HG03159 (cell line): ENCODE measurements around the gene UCN2.
"Not testable (repeated sequence)": the region's sequence is repeated elsewhere in the genome, so short reads cannot be mapped to it uniquely, and the experiment has no call there.

Experiments
- ATAC-seq: cut with Tn5 transposase; IDR thresholded peaks from one replicate; pipeline ENCODE4 v1.9.1; 2021; ENCODE audit warnings: mild to moderate bottlenecking, moderate library complexity; ENCODE audit not compliant: unreplicated experiment

Gene UCN2

GRCh38 chr3:48543271-48543866 is 20.2 kb downstream of the UCN2 start:
- ATAC-seq = no peak

- no peak for ATAC-seq
These were observed 25.1 kb downstream of the UCN2 start for GRCh38 chr3:48538451-48538850.

- ATAC-seq = no peak
These were observed 26.8 kb downstream of the UCN2 start for GRCh38 chr3:48536785-48537184.

- no peak for ATAC-seq
These were observed 27.5 kb downstream of the UCN2 start for GRCh38 chr3:48536116-48536515.

GRCh38 chr3:48535578-48535977 is 28.0 kb downstream of the UCN2 start:
- no peak for ATAC-seq

GRCh38 chr3:48532977-48533337 is 30.6 kb downstream of the UCN2 start:
- ATAC-seq = no peak

- ATAC-seq = no peak
These were observed 31.2 kb downstream of the UCN2 start for GRCh38 chr3:48532271-48532976.

GRCh38 chr3:48530701-48531100 is 32.9 kb downstream of the UCN2 start:
- ATAC-seq = not testable (repeated sequence)

- ATAC-seq = no peak
These were observed 34.8 kb downstream of the UCN2 start for GRCh38 chr3:48528754-48529153.

GRCh38 chr3:48528048-48528447 is 35.5 kb downstream of the UCN2 start:
- ATAC-seq = no peak

- no peak for ATAC-seq
These were observed 38.6 kb downstream of the UCN2 start for GRCh38 chr3:48524970-48525369.

GRCh38 chr3:48521635-48522034 is 41.9 kb downstream of the UCN2 start:
- ATAC-seq = no peak

- ATAC-seq = no peak
These were observed 44.3 kb downstream of the UCN2 start for GRCh38 chr3:48519277-48519643.

GRCh38 chr3:48518638-48519276 is 44.8 kb downstream of the UCN2 start:
- no peak for ATAC-seq

- no peak for ATAC-seq
These were observed 45.5 kb downstream of the UCN2 start for GRCh38 chr3:48518069-48518468.

- no peak for ATAC-seq
These were observed 47.0 kb downstream of the UCN2 start for GRCh38 chr3:48516571-48516970.

- no peak for ATAC-seq
These were observed 49.0 kb downstream of the UCN2 start for GRCh38 chr3:48514431-48515227.
